ENCODE data around the gene LZIC. TPM values are rescaled to one million over a fixed set of nuclear protein-coding genes. Genes with fewer than 3 reads are reported as not detected.
A peak's percentile ranks its signal among the peaks of the same experiment; 100 is the strongest.
"Not testable (repeated sequence)": the region's sequence is repeated elsewhere in the genome, so short reads cannot be mapped to it uniquely, and the experiment has no call there.

LZIC gene
- total RNA-seq, 1 donor from 2014 or later: 35.9 TPM

DNA sequence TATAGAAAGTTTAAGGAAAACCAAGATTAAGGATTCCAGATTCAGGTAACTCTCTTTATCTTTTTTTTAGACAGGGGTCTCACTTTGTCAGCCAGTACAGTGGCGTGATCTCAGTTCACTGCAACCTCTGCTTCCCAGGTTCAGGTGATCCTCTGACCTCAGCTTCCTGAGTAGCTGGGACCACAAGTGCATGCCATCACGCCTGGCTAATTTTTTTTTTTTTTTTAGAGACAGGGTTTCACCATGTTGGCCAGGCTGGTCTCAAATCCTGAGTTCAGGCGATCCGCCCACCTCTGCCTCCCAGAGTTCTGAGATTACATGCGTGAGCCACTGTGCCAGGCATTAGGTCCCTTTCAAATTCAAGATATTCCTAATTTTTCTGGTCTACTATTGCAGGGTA, 15.9 kb downstream of the LZIC start:
- Mint-ChIP-seq H3K27me3 (ENCODE audit: insufficient read depth) (no peaks in the 10 kb centered on the region), H3K4me1 (ENCODE audit: low read depth) (no peaks in the 10 kb centered on the region), H3K36me3 (ENCODE audit: low read depth) (peaks cover 10% of the 10 kb centered on the region), H3K4me3 (no peak overlapping the region), H3K27ac (no peak overlapping the region), H3K9me3 (no peaks in the 10 kb centered on the region)
- DNase-seq (ENCODE audit: low spot score): no peak
- intact Hi-C loops (cut with micrococcal nuclease): no loop called here

DNA sequence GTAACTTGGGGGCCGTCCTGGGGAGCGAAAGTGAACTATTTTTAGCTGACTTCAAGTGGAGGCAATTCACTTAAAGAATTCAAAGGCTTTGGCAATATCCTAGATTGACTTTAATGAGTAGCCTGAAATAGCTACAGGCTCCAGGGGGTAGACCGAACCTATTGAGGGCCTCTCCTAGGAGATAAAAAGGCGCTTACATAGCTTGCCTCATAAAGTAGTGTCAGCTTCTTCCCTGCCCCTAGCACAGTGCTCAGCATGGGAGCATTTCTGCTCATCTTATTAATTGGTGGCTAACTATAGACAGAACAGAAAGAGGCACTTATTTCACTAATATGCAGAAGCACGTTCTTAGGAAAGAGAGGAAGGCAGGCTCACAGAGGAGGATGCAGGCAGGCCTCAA, 20.8 kb downstream of the LZIC start:
- intact Hi-C loops (cut with micrococcal nuclease): no loop called here
- no peaks in the 10 kb centered on the region for H3K9me3 Mint-ChIP-seq
- H3K27ac Mint-ChIP-seq: no peak overlapping the region
- H3K4me1 Mint-ChIP-seq (ENCODE audit: low read depth): no peaks in the 10 kb centered on the region
- no peak for DNase-seq (ENCODE audit: low spot score)
- peaks cover 2% of the 10 kb centered on the region for H3K36me3 Mint-ChIP-seq (ENCODE audit: low read depth)
- H3K27me3 Mint-ChIP-seq (ENCODE audit: insufficient read depth): peaks cover 2% of the 10 kb centered on the region
- H3K4me3 Mint-ChIP-seq: no peak overlapping the region

DNA sequence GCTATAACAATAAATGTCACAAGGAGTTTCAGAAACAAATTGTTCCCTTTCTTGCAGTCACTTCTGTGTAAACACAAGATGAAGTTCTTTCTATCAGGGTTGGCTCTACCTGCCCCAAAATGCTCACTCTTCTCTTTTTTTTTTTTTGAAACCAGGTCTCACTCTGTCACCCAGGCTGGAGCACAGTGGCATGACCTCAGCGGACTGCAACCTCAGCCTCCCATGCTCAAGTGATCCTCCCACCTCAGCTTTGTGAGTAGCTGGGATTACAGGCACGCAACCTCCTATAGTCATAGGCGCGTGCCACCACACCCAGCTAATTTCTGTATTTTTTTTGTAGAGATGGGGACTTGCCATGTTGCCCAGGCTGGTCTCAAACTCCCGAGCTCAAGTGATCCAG, 22.6 kb downstream of the LZIC start:
- Mint-ChIP-seq H3K4me3 (no peak overlapping the region), H3K27me3 (ENCODE audit: insufficient read depth) (peaks cover 6% of the 10 kb centered on the region)
- DNase-seq (ENCODE audit: low spot score): no peak

DNA sequence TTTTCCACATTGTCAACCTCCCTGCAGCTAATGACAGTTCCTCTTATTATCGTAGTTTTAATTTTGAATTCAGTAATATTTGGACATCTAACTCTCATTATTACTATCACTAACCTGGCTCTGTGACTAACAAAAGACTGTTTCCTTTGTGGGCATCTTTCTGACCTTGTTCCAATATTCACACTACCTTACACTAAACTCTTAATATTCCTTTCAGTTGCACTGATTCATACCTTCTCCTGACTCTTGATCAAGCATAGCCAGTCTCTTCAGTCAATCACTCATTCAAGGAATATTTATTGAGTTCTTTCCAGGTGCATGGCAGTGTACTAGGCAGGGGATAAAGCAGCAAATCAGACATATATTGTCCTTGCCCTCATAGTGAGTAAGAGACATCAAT, 25.3 kb downstream of the LZIC start:
- H3K4me3 Mint-ChIP-seq: no peak overlapping the region

More for the DNA sequence above, 22.6 kb downstream of the LZIC start:
- H3K4me1 Mint-ChIP-seq (ENCODE audit: low read depth): no peaks in the 10 kb centered on the region
- H3K9me3 Mint-ChIP-seq: no peaks in the 10 kb centered on the region
- H3K27ac Mint-ChIP-seq: no peak overlapping the region
- intact Hi-C loops (cut with micrococcal nuclease): no loop called here
- H3K36me3 Mint-ChIP-seq (ENCODE audit: low read depth): no peaks in the 10 kb centered on the region

DNA sequence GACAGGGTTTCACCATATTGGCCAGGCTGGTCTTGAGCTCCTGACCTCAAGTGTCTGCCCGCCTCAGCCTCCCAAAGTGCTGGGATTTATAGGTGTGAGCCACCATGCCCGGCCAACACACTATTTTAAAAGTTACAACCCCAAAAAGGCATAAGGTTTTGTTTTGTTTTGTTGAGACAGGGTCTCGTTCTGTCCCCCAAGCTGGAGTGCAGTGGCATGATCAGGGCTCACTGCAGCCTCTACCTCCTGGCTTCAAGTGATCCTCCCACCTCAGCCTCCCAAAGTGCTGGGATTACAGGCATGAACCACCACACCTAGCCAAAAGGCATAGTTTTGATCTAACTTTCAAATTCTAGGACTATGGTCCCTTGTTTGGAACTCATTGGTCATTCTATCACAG, 25.7 kb downstream of the LZIC start:
- H3K27me3 Mint-ChIP-seq (ENCODE audit: insufficient read depth); H3K9me3 Mint-ChIP-seq; H3K27ac Mint-ChIP-seq; H3K4me3 Mint-ChIP-seq; intact Hi-C loops (cut with micrococcal nuclease); H3K36me3 Mint-ChIP-seq (ENCODE audit: low read depth); DNase-seq (ENCODE audit: low spot score); H3K4me1 Mint-ChIP-seq (ENCODE audit: low read depth): not testable (repeated sequence)

More for the DNA sequence above, 25.3 kb downstream of the LZIC start:
- DNase-seq (ENCODE audit: low spot score): no peak
- intact Hi-C loops (cut with micrococcal nuclease): no loop called here
- Mint-ChIP-seq H3K27ac (no peak overlapping the region), H3K9me3 (no peaks in the 10 kb centered on the region), H3K36me3 (ENCODE audit: low read depth) (no peaks in the 10 kb centered on the region), H3K4me1 (ENCODE audit: low read depth) (no peaks in the 10 kb centered on the region), H3K27me3 (ENCODE audit: insufficient read depth) (peaks cover 9% of the 10 kb centered on the region)

DNA sequence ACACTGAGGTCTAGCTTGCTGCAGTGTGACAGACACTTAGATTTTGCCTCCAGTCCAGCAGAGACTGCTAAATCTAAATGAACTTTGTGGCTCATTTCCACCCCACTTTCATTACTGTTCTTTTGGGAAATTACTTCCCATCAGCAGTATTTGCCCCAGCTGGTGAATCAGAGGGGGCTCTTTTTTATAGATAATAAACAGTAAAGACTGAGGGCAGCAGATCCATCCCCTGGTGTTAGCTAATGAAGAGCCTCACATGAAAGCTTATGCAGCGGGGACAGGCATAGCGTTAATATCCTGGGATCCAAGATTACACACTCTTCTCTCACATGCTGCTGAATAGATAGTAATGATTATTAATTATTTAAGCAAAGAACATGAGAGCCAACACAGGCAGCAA, 26.7 kb downstream of the LZIC start:
- Mint-ChIP-seq H3K36me3 (ENCODE audit: low read depth) (no peaks in the 10 kb centered on the region), H3K27me3 (ENCODE audit: insufficient read depth) (peaks cover 9% of the 10 kb centered on the region), H3K4me1 (ENCODE audit: low read depth) (peaks cover 9% of the 10 kb centered on the region), H3K27ac (no peak overlapping the region), H3K4me3 (no peak overlapping the region), H3K9me3 (no peaks in the 10 kb centered on the region)
- no peak for DNase-seq (ENCODE audit: low spot score)
- intact Hi-C loops (cut with micrococcal nuclease): no loop called here

DNA sequence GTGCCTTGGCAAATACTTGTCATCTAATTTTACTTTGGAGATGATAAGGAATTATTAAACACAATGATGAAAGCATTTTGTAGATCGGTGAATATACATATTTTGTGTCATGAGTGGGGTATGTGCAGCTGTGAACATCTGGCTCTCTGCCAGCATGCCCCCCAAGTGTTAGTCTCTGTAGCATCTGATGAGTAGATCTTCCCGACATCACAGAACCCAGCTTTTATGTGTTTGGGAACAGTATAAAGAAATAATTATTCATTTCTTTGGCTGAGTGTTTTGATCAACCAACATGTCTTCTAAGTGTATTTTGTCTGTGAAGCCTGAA, 28.6 kb downstream of the LZIC start:
- Mint-ChIP-seq H3K27ac (no peak overlapping the region), H3K27me3 (ENCODE audit: insufficient read depth) (peaks cover 9% of the 10 kb centered on the region), H3K4me1 (ENCODE audit: low read depth) (peaks cover 19% of the 10 kb centered on the region), H3K36me3 (ENCODE audit: low read depth) (no peaks in the 10 kb centered on the region), H3K9me3 (no peaks in the 10 kb centered on the region), H3K4me3 (no peak overlapping the region)
- intact Hi-C loops (cut with micrococcal nuclease): no loop called here
- no peak for DNase-seq (ENCODE audit: low spot score)

DNA sequence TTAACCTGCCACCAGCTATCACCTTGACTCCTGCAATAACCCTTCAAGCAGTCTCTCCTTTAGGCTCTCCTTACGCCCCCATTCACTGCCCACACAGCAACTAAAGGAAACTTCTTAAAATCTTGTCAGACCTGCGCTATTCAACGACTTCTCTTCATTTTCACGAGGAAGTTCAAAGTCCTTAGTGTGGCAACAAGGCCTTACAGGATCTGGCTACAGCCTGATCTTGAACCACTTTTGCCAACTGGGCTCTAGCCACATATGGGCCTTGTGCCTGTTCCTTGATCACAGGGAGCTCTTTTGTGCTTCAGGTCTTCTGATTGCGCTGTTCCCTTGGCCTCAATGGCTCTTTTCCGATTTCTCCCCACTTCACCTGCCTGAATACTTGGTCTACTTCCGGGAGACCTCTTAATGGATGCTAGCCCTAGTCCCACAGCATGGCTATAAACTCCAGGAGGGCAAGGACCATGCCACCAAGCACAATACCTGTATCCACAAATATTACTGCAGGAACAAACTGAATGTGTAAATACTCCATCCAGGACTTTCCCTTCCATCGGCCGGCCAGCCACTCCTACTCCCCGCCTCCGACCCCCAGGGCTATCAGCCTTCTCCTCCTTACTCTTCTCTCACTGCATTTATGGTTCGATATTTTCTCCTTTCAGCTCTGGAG, 30.8 kb downstream of the LZIC start:
- H3K4me3 Mint-ChIP-seq: peak overlapping the region; percentile 65

DNA sequence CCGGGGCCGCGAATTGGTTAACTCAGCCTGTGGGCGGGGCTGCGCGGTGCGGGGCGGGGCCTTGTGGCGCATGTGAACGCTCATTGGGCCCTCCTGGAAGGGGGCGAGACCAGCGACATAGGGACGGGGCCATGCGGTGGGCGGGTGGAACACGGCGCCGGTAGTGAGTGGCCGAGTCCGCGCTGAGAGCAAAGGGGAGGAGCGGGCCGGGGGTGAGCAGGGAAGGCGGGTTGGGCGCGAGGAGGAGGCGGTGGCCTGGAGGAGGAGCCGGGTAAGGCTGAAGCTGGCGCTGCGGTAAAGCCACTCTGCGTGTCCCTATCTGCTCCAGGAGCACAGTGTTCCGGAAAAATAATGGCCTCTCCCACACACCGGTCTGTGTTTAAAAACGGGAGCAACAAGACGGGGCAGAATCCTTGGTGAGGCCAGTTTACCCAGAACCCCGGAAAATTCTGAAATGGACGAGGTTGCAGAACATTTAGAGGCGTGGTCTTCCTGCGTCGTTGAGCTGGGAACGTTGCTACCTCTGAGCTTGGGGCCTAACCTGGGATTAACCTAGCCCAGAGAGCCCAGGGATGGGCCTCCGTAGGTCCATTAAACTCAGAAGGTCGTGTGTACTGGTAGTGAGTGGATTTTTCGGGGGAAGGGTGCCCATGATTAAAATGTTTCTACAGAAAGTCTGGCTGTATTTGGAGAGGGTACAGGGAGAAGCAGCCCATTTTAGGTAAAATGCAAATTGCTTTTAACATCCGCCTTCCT, 32.6 kb downstream of the LZIC start:
- peak; percentile 100 for DNase-seq (ENCODE audit: low spot score)
- peaks cover 30% of the 10 kb centered on the region for H3K4me1 Mint-ChIP-seq (ENCODE audit: low read depth)
- intact Hi-C loops (cut with micrococcal nuclease): loop anchor here (1.0 to 2.0 kb wide), 13 partner anchors 33 to 1352 kb away; partner anchors contain the start of genes CENPS, KIF1B, LZIC and MTOR
- H3K4me3 Mint-ChIP-seq: peak overlapping the region; percentile 92
- H3K27me3 Mint-ChIP-seq (ENCODE audit: insufficient read depth): peaks cover 7% of the 10 kb centered on the region
- peak overlapping the region; percentile 97 for H3K27ac Mint-ChIP-seq
- no peaks in the 10 kb centered on the region for H3K36me3 Mint-ChIP-seq (ENCODE audit: low read depth)
- H3K9me3 Mint-ChIP-seq: no peaks in the 10 kb centered on the region

More for the DNA sequence above, 30.8 kb downstream of the LZIC start:
- DNase-seq (ENCODE audit: low spot score): no peak
- peaks cover 30% of the 10 kb centered on the region for H3K4me1 Mint-ChIP-seq (ENCODE audit: low read depth)
- H3K27me3 Mint-ChIP-seq (ENCODE audit: insufficient read depth): peaks cover 7% of the 10 kb centered on the region
- intact Hi-C loops (cut with micrococcal nuclease): no loop called here
- no peaks in the 10 kb centered on the region for H3K36me3 Mint-ChIP-seq (ENCODE audit: low read depth)
- peak overlapping the region; percentile 36 for H3K27ac Mint-ChIP-seq
- no peaks in the 10 kb centered on the region for H3K9me3 Mint-ChIP-seq

DNA sequence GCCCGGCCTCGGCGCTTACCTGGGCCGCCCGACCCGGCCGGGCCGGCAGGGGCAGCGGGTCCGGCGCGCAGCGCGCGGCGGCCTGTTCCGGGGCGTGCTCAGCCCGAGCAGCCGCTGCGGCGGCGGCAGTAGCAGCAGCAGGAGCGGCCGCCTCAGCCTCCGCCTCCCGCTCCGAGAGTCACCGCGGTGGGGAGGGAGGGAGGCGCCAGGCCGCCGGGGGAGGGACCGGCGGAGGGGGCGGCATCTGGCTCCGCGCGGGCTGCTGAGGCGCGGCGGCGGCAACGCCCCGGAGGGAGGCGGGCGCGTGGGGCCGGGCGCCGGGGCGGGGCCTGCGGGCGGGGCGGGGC, 33.1 kb downstream of the LZIC start, which contains the start of gene CTNNBIP1:
TSS of gene CTNNBIP1 (minus strand) at position 194 of the 347 bp plus-strand sequence. CDS start 38,205 bp downstream, outside the sequence.
- peak within 1 kb of the TSS; percentile 92 for H3K4me3 Mint-ChIP-seq
- H3K36me3 Mint-ChIP-seq (ENCODE audit: low read depth): no peaks in the 10 kb centered on the region
- no peak for DNase-seq (ENCODE audit: low spot score)
- no peaks in the 10 kb centered on the region for H3K9me3 Mint-ChIP-seq
- H3K27ac Mint-ChIP-seq: peak within 1 kb of the TSS; percentile 97
- H3K4me1 Mint-ChIP-seq (ENCODE audit: low read depth): peaks cover 30% of the 10 kb centered on the region
- intact Hi-C loops (cut with micrococcal nuclease): loop anchor here (1.0 to 2.0 kb wide), 13 partner anchors 33 to 1353 kb away; partner anchors contain the start of genes CENPS, KIF1B, LZIC and MTOR
- H3K27me3 Mint-ChIP-seq (ENCODE audit: insufficient read depth): peaks cover 7% of the 10 kb centered on the region

DNA sequence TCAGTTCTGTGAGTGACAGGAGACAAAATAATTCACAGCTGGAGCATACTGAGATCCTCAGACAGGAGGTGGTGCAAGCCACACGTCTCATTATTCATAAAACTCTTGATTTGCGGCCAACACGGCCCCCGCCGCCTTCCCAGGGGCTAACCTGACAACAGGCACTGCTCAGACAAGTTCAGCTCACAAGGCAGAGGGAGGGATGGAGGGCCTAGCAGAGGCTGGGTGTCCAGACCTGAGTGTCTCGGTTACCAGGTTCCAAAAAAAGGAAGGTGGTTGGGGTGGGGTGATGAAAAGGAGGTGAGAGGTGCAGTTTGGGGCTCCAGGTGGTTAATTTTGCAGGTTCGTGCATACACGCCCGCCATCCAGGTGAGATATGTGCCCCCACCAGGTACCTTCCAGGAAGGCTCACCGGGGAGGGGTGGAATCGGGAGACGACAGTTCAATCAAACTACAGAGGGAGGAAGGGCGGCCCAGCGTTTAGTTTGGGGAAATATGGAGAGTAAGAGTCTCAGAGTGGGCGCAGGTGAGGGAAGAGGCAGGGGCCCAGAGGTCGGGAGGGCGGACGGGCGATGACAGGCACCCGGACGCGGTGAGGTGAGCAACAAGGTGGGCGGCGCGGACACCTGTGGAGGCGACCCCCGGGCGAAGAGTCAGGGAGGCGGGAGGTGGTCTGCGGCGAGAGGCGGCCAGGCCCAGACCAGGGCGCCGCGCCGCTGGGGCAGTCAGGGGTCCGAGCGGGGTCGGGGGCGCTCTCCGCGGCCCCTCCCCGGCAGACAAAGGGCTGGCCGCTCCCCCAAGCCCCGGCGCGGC, 33.8 kb downstream of the LZIC start:
- no peaks in the 10 kb centered on the region for H3K9me3 Mint-ChIP-seq
- intact Hi-C loops (cut with micrococcal nuclease): loop anchor here (1.0 to 2.0 kb wide), 13 partner anchors 34 to 1353 kb away; partner anchors contain the start of genes CENPS, KIF1B, LZIC and MTOR
- H3K4me1 Mint-ChIP-seq (ENCODE audit: low read depth): peaks cover 30% of the 10 kb centered on the region
- peak overlapping the region; percentile 85 for H3K27ac Mint-ChIP-seq
- DNase-seq (ENCODE audit: low spot score): peak; percentile 14
- H3K4me3 Mint-ChIP-seq: peak overlapping the region; percentile 91
- no peaks in the 10 kb centered on the region for H3K36me3 Mint-ChIP-seq (ENCODE audit: low read depth)
- H3K27me3 Mint-ChIP-seq (ENCODE audit: insufficient read depth): peaks cover 5% of the 10 kb centered on the region

DNA sequence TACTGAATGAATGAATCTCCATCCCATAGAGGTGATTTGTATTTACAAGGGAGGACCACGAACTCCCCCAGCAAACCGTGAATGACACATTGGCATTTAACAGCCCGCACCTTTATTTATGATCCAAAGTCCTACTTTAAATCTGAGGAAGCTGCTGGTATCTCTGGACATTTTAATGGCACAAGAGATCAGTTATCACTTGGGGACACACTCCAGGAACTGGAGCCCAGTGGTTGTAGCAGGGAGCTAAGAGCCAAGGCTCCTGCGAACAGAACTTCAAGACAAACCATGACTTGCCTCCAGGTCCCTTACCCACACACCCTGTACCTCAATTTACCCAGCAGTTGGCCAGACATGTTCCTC, 34.3 kb downstream of the LZIC start:
- H3K4me1 Mint-ChIP-seq (ENCODE audit: low read depth): peaks cover 30% of the 10 kb centered on the region

DNA sequence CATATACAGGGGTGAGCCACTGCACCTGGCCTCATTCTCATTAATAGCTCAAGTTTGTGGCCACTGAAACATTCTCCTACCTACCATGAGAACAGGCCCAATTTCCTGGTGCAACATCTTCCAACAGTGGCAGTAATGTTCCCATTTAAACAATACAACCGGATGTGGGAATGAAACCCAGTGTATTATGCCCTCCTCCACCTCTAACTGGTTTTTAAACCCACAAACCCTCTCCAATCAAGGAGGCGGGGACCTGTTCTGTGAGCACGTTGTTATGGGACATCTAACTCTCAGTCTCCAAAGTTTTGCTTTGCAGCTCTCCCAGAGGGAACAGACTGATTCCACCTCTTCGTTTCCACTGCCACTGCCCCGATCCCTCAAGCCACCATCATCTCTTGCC, 35.8 kb downstream of the LZIC start:
- Mint-ChIP-seq H3K4me1 (ENCODE audit: low read depth) (peaks cover 27% of the 10 kb centered on the region), H3K27me3 (ENCODE audit: insufficient read depth) (peaks cover 7% of the 10 kb centered on the region), H3K9me3 (no peaks in the 10 kb centered on the region), H3K27ac (no peak overlapping the region), H3K36me3 (ENCODE audit: low read depth) (no peaks in the 10 kb centered on the region), H3K4me3 (no peak overlapping the region)
- intact Hi-C loops (cut with micrococcal nuclease): no loop called here
- DNase-seq (ENCODE audit: low spot score): no peak

More for the DNA sequence above, 34.3 kb downstream of the LZIC start:
- Mint-ChIP-seq H3K9me3 (no peaks in the 10 kb centered on the region), H3K4me3 (peak overlapping the region; percentile 91), H3K27ac (peak overlapping the region; percentile 85), H3K27me3 (ENCODE audit: insufficient read depth) (peaks cover 4% of the 10 kb centered on the region), H3K36me3 (ENCODE audit: low read depth) (no peaks in the 10 kb centered on the region)
- intact Hi-C loops (cut with micrococcal nuclease): no loop called here
- DNase-seq (ENCODE audit: low spot score): no peak

Data from activated T-helper 1 cell treated with anti-CD3 and anti-CD28 coated beads, Interleukin-12 subunit alpha, Interleukin-12 subunit beta, Interleukin-2, Interleukin-4 antibody, amounts not matched to agents 30 ng/mL and 10 ng/mL and 1 ng/mL, durations not matched to agents 14 hours and 24 hours and 36 hours (primary cell).